ENCODE data around the gene MBD5.

Gene MBD5

DNA sequence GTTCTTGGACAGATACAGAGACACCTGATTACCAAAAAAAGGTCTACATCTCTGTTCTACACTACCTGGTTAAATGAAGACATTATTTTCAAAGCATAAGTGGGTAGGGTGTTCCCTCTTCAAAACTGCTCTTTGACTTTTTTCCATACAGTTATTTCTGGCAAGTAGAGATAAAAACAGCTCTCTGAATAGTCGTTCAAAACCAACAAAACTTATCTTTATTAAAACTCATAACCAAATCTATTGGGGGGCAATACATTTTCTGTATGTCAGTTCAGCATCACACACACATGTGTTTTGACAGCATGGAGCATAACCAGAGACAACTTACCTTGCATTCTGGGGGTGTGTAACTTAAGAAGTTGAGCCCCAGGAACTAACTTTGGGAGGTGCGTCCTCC lies 474.7 kb downstream of the MBD5 start:
- H3K4me2 ChIP-seq (ENCODE audit: low read length, poor library complexity, severe bottlenecking) = no peak overlapping the region
- DNase-seq = no peak
- no peak overlapping the region for H3K23ac ChIP-seq (ENCODE audit: low read length in 2 of 2)
- no peak overlapping the region for H2BK5ac ChIP-seq (ENCODE audit: low read depth, low read length, poor library complexity, severe bottlenecking)
- H3K79me1 ChIP-seq (replicated peaks; ENCODE audit: low read length, poor library complexity, severe bottlenecking) = no peaks in the 10 kb centered on the region
- no peak overlapping the region for H3K4me3 ChIP-seq (ENCODE audit: insufficient read depth in 1 of 2, low read depth in 1 of 2, low read length in 2 of 2)
- H3K18ac ChIP-seq (ENCODE audit: low read depth in 1 of 2, low read length in 2 of 2) = no peak overlapping the region
- H2AK5ac ChIP-seq (ENCODE audit: low read length, severe bottlenecking) = no peak overlapping the region
- no peaks in the 10 kb centered on the region for H3K4me1 ChIP-seq (ENCODE audit: control insufficient read depth, insufficient read depth, low read depth, low read length)
- H3K27me3 ChIP-seq (ENCODE audit: control insufficient read depth in 1 of 2, insufficient read depth in 1 of 2, low read length in 2 of 2) = no peaks in the 10 kb centered on the region
- H4K91ac ChIP-seq (ENCODE audit: low read length) = no peak overlapping the region
- H3K27ac ChIP-seq (ENCODE audit: low read length, poor library complexity, severe bottlenecking) = no peak overlapping the region
- no peak overlapping the region for H3K4ac ChIP-seq (ENCODE audit: low read depth in 1 of 2, low read length in 2 of 2)
- H3K9me3 ChIP-seq (ENCODE audit: control insufficient read depth, low read length) = no peaks in the 10 kb centered on the region
- H2BK15ac ChIP-seq (ENCODE audit: low read depth, poor library complexity, severe bottlenecking) = no peak overlapping the region
- no peak overlapping the region for H2AFZ ChIP-seq (ENCODE audit: low read depth, low read length)
- no peak overlapping the region for H2BK12ac ChIP-seq (ENCODE audit: low read length in 2 of 2)
- no peak overlapping the region for H3K9ac ChIP-seq (ENCODE audit: low read length)
- no peak overlapping the region for H3K14ac ChIP-seq (ENCODE audit: low read length in 2 of 2)
- H4K8ac ChIP-seq (ENCODE audit: low read length) = no peak overlapping the region
- H2BK120ac ChIP-seq (ENCODE audit: low read depth, low read length) = no peak overlapping the region
- WGBS = 100% methylated on average over 2 of the region's 2 CpGs
- H3K36me3 ChIP-seq (ENCODE audit: control insufficient read depth in 1 of 2, insufficient read depth in 2 of 2, low read depth in 1 of 2, low read length in 2 of 2) = peaks cover 3 to 11% of the 10 kb centered on the region in 2 experiments

DNA sequence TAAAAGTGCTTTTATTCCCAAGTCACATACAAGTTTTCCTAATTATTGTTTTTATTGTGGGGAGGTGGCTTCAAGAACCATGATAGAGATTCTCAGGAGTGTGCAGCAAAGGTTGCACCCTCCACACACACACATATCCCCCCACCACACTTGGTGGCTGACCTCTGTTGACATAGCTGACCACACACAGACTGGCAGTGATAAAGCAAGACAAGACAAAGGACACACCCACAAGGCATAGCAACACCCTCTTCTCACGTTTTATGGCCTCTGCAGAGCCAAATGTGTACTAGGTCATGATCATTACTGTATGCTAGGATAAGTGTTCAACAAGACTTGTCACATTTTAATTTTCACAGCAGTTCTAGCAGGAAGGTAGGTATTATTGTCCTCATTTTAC lies 480.7 kb downstream of the MBD5 start:
- Histone ChIP-seq H3K14ac (ENCODE audit: low read length in 2 of 2) (no peak overlapping the region), H3K79me1 (replicated peaks; ENCODE audit: low read length, poor library complexity, severe bottlenecking) (no peaks in the 10 kb centered on the region), H3K27ac (ENCODE audit: low read length, poor library complexity, severe bottlenecking) (no peak overlapping the region), H3K9ac (ENCODE audit: low read length) (no peak overlapping the region), H3K9me3 (ENCODE audit: control insufficient read depth, low read length) (no peaks in the 10 kb centered on the region), H4K8ac (ENCODE audit: low read length) (no peak overlapping the region), H2BK12ac (ENCODE audit: low read length in 2 of 2) (no peak overlapping the region), H3K4me1 (ENCODE audit: control insufficient read depth, insufficient read depth, low read depth, low read length) (no peaks in the 10 kb centered on the region), H2AK5ac (ENCODE audit: low read length, severe bottlenecking) (no peak overlapping the region), H3K4me2 (ENCODE audit: low read length, poor library complexity, severe bottlenecking) (no peak overlapping the region), H2BK120ac (ENCODE audit: low read depth, low read length) (no peak overlapping the region), H3K4ac (ENCODE audit: low read depth in 1 of 2, low read length in 2 of 2) (no peak overlapping the region), H3K36me3 (ENCODE audit: control insufficient read depth in 1 of 2, insufficient read depth in 2 of 2, low read depth in 1 of 2, low read length in 2 of 2) (peaks cover 0 to 18% of the 10 kb centered on the region in 2 experiments), H3K4me3 (ENCODE audit: insufficient read depth in 1 of 2, low read depth in 1 of 2, low read length in 2 of 2) (no peak overlapping the region), H2AFZ (ENCODE audit: low read depth, low read length) (no peak overlapping the region), H2BK15ac (ENCODE audit: low read depth, poor library complexity, severe bottlenecking) (no peak overlapping the region), H3K27me3 (ENCODE audit: control insufficient read depth in 1 of 2, insufficient read depth in 1 of 2, low read length in 2 of 2) (no peaks in the 10 kb centered on the region), H3K23ac (ENCODE audit: low read length in 2 of 2) (no peak overlapping the region), H4K91ac (ENCODE audit: low read length) (no peak overlapping the region), H2BK5ac (ENCODE audit: low read depth, low read length, poor library complexity, severe bottlenecking) (no peak overlapping the region), H3K18ac (ENCODE audit: low read depth in 1 of 2, low read length in 2 of 2) (no peak overlapping the region)
- DNase-seq = no peak
- no CpG with 5 or more reads among the region's 1 CpG for WGBS

DNA sequence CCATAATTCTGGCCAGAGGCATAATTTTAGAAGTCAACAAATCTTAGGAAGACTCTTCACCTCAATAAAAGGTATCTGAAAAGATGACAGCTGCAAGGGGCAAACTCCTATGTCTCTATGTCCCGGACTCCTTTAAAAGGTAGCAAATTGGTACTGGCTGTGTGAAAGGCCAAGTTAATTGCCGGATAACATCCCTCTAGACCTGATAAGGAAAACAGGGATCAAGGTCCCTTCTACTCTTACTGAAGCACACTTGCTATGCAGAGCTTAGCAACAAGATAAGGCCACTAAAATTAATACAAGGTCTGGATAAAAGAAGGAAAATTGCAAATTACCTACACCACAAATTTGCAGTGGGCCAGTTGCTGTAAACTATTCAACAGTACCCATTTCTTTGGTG lies 482.6 kb downstream of the MBD5 start:
- H3K9ac ChIP-seq (ENCODE audit: low read length) = no peak overlapping the region

DNA sequence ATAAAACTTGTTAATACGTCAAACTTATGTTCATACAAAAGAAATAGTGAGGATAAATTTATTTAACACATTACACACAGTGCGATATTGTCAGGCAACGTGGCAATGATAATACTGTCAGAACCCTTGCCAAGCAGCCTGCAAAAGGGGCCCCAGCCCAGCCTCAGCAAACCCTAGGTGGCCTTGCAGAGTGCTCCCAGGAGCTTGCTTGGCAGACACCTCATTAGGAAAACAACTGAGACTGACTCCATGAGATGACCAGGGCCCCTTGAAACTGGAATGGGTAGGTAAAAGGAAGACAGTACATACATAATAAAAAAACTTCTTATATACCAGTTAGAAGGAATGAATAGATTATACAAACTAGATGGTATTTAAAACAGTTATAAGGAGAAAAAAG lies 487.1 kb downstream of the MBD5 start:
- H2BK120ac ChIP-seq (ENCODE audit: low read depth, low read length) = no peak overlapping the region
- no peak overlapping the region for H2AK5ac ChIP-seq (ENCODE audit: low read length, severe bottlenecking)
- H2BK15ac ChIP-seq (ENCODE audit: low read depth, poor library complexity, severe bottlenecking) = no peak overlapping the region
- no peak overlapping the region for H3K23ac ChIP-seq (ENCODE audit: low read length in 2 of 2)
- no peak overlapping the region for H2AFZ ChIP-seq (ENCODE audit: low read depth, low read length)
- H3K79me1 ChIP-seq (replicated peaks; ENCODE audit: low read length, poor library complexity, severe bottlenecking) = no peaks in the 10 kb centered on the region
- H3K27me3 ChIP-seq (ENCODE audit: control insufficient read depth in 1 of 2, insufficient read depth in 1 of 2, low read length in 2 of 2) = no peaks in the 10 kb centered on the region
- H3K9me3 ChIP-seq (ENCODE audit: control insufficient read depth, low read length) = no peaks in the 10 kb centered on the region
- no peak overlapping the region for H2BK5ac ChIP-seq (ENCODE audit: low read depth, low read length, poor library complexity, severe bottlenecking)
- H3K4me2 ChIP-seq (ENCODE audit: low read length, poor library complexity, severe bottlenecking) = no peak overlapping the region
- no peak overlapping the region for H3K18ac ChIP-seq (ENCODE audit: low read depth in 1 of 2, low read length in 2 of 2)
- peaks cover 0 to 21% of the 10 kb centered on the region in 2 experiments for H3K36me3 ChIP-seq (ENCODE audit: control insufficient read depth in 1 of 2, insufficient read depth in 2 of 2, low read depth in 1 of 2, low read length in 2 of 2)
- 78% methylated on average over 3 of the region's 3 CpGs for WGBS
- H3K14ac ChIP-seq (ENCODE audit: low read length in 2 of 2) = no peak overlapping the region
- no peak overlapping the region for H3K27ac ChIP-seq (ENCODE audit: low read length, poor library complexity, severe bottlenecking)
- no peak overlapping the region for H3K4ac ChIP-seq (ENCODE audit: low read depth in 1 of 2, low read length in 2 of 2)
- peaks cover 3% of the 10 kb centered on the region for H3K4me1 ChIP-seq (ENCODE audit: control insufficient read depth, insufficient read depth, low read depth, low read length)
- H4K91ac ChIP-seq (ENCODE audit: low read length) = no peak overlapping the region
- H3K4me3 ChIP-seq (ENCODE audit: insufficient read depth in 1 of 2, low read depth in 1 of 2, low read length in 2 of 2) = no peak overlapping the region
- no peak overlapping the region for H2BK12ac ChIP-seq (ENCODE audit: low read length in 2 of 2)
- no peak overlapping the region for H4K8ac ChIP-seq (ENCODE audit: low read length)
- H3K9ac ChIP-seq (ENCODE audit: low read length) = no peak overlapping the region
- no peak for DNase-seq

More for the DNA sequence above, 482.6 kb downstream of the MBD5 start:
- Histone ChIP-seq H3K4me1 (ENCODE audit: control insufficient read depth, insufficient read depth, low read depth, low read length) (peaks cover 2% of the 10 kb centered on the region), H3K79me1 (replicated peaks; ENCODE audit: low read length, poor library complexity, severe bottlenecking) (no peaks in the 10 kb centered on the region), H4K91ac (ENCODE audit: low read length) (no peak overlapping the region), H2BK120ac (ENCODE audit: low read depth, low read length) (no peak overlapping the region), H3K27ac (ENCODE audit: low read length, poor library complexity, severe bottlenecking) (no peak overlapping the region), H2AK5ac (ENCODE audit: low read length, severe bottlenecking) (no peak overlapping the region), H3K4ac (ENCODE audit: low read depth in 1 of 2, low read length in 2 of 2) (no peak overlapping the region), H2AFZ (ENCODE audit: low read depth, low read length) (no peak overlapping the region), H2BK12ac (ENCODE audit: low read length in 2 of 2) (no peak overlapping the region), H2BK15ac (ENCODE audit: low read depth, poor library complexity, severe bottlenecking) (no peak overlapping the region), H3K18ac (ENCODE audit: low read depth in 1 of 2, low read length in 2 of 2) (no peak overlapping the region), H2BK5ac (ENCODE audit: low read depth, low read length, poor library complexity, severe bottlenecking) (no peak overlapping the region), H3K4me3 (ENCODE audit: insufficient read depth in 1 of 2, low read depth in 1 of 2, low read length in 2 of 2) (no peak overlapping the region), H3K4me2 (ENCODE audit: low read length, poor library complexity, severe bottlenecking) (no peak overlapping the region), H4K8ac (ENCODE audit: low read length) (no peak overlapping the region), H3K36me3 (ENCODE audit: control insufficient read depth in 1 of 2, insufficient read depth in 2 of 2, low read depth in 1 of 2, low read length in 2 of 2) (peaks cover 0 to 14% of the 10 kb centered on the region in 2 experiments), H3K27me3 (ENCODE audit: control insufficient read depth in 1 of 2, insufficient read depth in 1 of 2, low read length in 2 of 2) (no peaks in the 10 kb centered on the region), H3K23ac (ENCODE audit: low read length in 2 of 2) (no peak overlapping the region), H3K9me3 (ENCODE audit: control insufficient read depth, low read length) (no peaks in the 10 kb centered on the region), H3K14ac (ENCODE audit: low read length in 2 of 2) (no peak overlapping the region)
- DNase-seq = no peak
- WGBS = 82% methylated on average over 2 of the region's 2 CpGs
